Measurements from ENCODE around the gene RASAL1.
"Not testable (repeated sequence)": the region's sequence is repeated elsewhere in the genome, so short reads cannot be mapped to it uniquely, and the experiment has no call there.

Gene RASAL1

GRCh38 chr12:113120670-113121370, 14.7 kb downstream of the RASAL1 start:
- Histone ChIP-seq H3K4me2 (ENCODE audit: low read length) (no peak overlapping the region), H3K36me3 (ENCODE audit: insufficient read depth, low read length) (no peaks in the 10 kb centered on the region), H3K9ac (ENCODE audit: low read depth, low read length) (no peak overlapping the region), H3K4me1 (ENCODE audit: control insufficient read depth, insufficient read depth, low read length) (no peaks in the 10 kb centered on the region), H3K9me3 (replicated peaks; ENCODE audit: low read length) (no peaks in the 10 kb centered on the region), H3K27me3 (ENCODE audit: control insufficient read depth, insufficient read depth, low read length) (peaks cover 8% of the 10 kb centered on the region), H3K4me3 (ENCODE audit: low read length) (no peak overlapping the region)

- H3K4me3 ChIP-seq (ENCODE audit: low read length) = no peak overlapping the region
- no peaks in the 10 kb centered on the region for H3K9me3 ChIP-seq (replicated peaks; ENCODE audit: low read length)
- no peak overlapping the region for H3K4me2 ChIP-seq (ENCODE audit: low read length)
- H3K27me3 ChIP-seq (ENCODE audit: control insufficient read depth, insufficient read depth, low read length) = peaks cover 8% of the 10 kb centered on the region
- H3K36me3 ChIP-seq (ENCODE audit: insufficient read depth, low read length) = no peaks in the 10 kb centered on the region
- no peak overlapping the region for H3K9ac ChIP-seq (ENCODE audit: low read depth, low read length)
- no peaks in the 10 kb centered on the region for H3K4me1 ChIP-seq (ENCODE audit: control insufficient read depth, insufficient read depth, low read length)
These were observed 15.4 kb downstream of the RASAL1 start for GRCh38 chr12:113119980-113120669.

- H3K4me2 ChIP-seq (ENCODE audit: low read length) = no peak overlapping the region
- H3K9me3 ChIP-seq (replicated peaks; ENCODE audit: low read length) = no peaks in the 10 kb centered on the region
- H3K4me3 ChIP-seq (ENCODE audit: low read length) = no peak overlapping the region
- no peaks in the 10 kb centered on the region for H3K4me1 ChIP-seq (ENCODE audit: control insufficient read depth, insufficient read depth, low read length)
- H3K27me3 ChIP-seq (ENCODE audit: control insufficient read depth, insufficient read depth, low read length) = peaks cover 11% of the 10 kb centered on the region
- H3K36me3 ChIP-seq (ENCODE audit: insufficient read depth, low read length) = no peaks in the 10 kb centered on the region
- H3K9ac ChIP-seq (ENCODE audit: low read depth, low read length) = no peak overlapping the region
These were observed 17.4 kb downstream of the RASAL1 start for GRCh38 chr12:113118142-113118541.

DNA sequence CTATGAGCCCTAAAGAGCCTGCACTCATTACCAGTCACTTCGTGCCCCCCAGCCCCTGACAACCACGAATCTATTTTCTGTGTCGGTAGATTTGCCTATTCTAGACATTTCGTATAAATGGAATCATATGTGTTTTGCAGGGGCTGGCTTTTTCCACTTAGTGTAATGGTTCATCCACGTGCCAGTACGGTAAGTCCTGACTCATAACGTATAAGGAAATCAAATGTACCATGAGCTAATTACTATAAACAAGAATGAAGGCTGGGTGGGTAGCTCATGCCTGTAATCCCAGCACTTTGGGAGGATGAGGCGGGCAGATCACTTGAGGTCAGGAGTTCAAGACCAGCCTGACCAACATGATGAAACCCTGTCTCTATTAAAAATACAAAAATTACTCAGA, 17.9 kb downstream of the RASAL1 start:
- H3K9ac ChIP-seq (ENCODE audit: low read depth, low read length); H3K9me3 ChIP-seq (replicated peaks; ENCODE audit: low read length); H3K4me1 ChIP-seq (ENCODE audit: control insufficient read depth, insufficient read depth, low read length); H3K36me3 ChIP-seq (ENCODE audit: insufficient read depth, low read length); H3K4me2 ChIP-seq (ENCODE audit: low read length); H3K4me3 ChIP-seq (ENCODE audit: low read length): not testable (repeated sequence)
- H3K27me3 ChIP-seq (ENCODE audit: control insufficient read depth, insufficient read depth, low read length) = peaks cover 13% of the 10 kb centered on the region

DNA sequence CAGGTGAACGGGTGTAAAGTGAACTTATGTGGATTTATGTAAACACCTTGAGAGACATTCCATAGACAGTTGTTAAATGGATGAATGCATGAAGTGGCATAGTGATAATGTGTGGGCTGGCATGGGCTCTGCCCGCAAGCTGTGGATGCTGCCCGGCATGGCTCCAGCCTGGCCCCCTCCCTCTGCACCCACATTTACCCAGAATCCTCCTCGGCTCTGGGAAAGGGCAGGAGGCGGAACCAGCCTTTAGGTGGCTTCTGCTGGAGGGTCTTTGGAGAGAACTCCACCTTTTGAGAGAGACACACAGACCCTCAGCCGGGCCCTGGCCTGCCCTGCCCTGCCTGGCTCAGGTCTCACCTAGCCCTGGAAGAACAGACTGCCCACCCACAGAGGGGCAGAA, 18.7 kb downstream of the RASAL1 start:
- Histone ChIP-seq H3K4me3 (ENCODE audit: low read length) (no peak overlapping the region), H3K4me2 (ENCODE audit: low read length) (no peak overlapping the region), H3K36me3 (ENCODE audit: insufficient read depth, low read length) (no peaks in the 10 kb centered on the region), H3K4me1 (ENCODE audit: control insufficient read depth, insufficient read depth, low read length) (no peaks in the 10 kb centered on the region), H3K27me3 (ENCODE audit: control insufficient read depth, insufficient read depth, low read length) (peaks cover 18% of the 10 kb centered on the region), H3K9ac (ENCODE audit: low read depth, low read length) (no peak overlapping the region), H3K9me3 (replicated peaks; ENCODE audit: low read length) (no peaks in the 10 kb centered on the region)

DNA sequence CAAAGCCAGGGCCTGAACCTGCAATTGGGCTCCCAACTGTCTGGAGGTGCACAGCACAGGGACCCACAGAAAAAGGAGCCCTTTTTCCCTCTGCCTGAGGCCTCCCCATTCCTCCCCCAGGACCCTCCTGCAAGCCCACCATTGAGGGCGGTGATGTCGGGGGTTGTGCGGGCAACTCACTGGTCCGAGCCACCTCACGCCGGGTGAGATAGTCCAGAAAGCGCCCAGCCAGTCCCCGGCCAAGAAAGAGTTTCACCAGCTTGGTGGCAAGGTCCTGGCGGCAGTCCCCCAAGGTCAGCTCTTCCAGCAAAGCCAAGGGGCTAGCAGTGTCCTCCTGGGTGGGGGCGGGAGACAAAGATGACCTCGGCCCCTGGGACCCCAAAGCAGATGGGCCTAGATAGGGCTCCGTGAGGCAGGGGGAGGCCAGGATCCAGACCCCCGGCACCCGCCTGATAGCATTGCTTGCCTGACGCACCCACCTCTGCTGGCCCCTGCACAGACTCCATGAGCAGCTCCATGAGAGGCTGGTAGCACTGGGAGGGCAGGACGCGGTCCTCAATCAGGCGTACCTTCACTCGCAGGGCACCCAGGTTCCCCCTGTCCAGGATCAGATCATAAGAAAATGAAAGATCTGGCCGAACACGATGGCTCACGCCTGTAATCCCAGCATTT, 20.0 kb downstream of the RASAL1 start:
- H3K9me3 ChIP-seq (replicated peaks; ENCODE audit: low read length) = no peaks in the 10 kb centered on the region
- H3K27me3 ChIP-seq (ENCODE audit: control insufficient read depth, insufficient read depth, low read length) = peaks cover 25% of the 10 kb centered on the region
- H3K36me3 ChIP-seq (ENCODE audit: insufficient read depth, low read length) = no peaks in the 10 kb centered on the region
- H3K9ac ChIP-seq (ENCODE audit: low read depth, low read length) = no peak overlapping the region
- no peaks in the 10 kb centered on the region for H3K4me1 ChIP-seq (ENCODE audit: control insufficient read depth, insufficient read depth, low read length)
- no peak overlapping the region for H3K4me2 ChIP-seq (ENCODE audit: low read length)
- no peak overlapping the region for H3K4me3 ChIP-seq (ENCODE audit: low read length)

DNA sequence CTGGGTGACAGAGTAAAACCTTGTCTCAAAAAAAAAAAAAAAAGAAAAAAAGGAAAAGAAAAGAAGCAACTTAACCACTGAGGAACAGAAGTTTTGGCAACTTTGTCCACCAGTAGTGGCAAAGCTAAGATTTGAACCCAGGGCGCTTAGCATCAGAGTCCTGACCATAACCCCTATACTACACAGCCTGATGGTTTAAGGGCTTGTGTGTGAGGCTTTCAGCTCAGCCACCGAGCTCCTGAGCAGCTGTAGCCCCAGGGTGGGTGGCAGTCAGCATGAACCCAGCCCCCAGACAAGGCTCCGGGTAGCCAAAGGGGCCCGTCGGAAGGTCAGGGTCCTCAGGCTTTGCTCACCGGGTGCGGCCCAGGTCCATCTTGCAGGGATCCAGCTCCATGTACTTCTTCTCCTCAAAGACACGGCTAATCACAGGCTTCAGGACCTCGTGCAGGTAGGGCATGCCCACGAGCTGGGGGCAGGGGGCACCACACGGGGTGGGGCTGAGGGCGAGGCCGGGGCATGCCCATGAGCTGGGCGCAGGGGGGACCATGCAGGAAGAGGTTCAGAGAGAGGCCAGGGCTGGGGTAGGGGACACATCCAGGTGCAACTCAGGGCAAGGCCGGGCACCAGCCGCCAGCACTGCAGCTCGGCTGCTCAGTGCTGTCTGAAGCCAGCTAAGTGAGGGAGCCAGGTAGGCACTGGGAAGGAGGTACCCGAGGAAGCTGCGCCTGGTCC, 20.9 kb downstream of the RASAL1 start:
- no peak overlapping the region for H3K9ac ChIP-seq (ENCODE audit: low read depth, low read length)
- H3K4me3 ChIP-seq (ENCODE audit: low read length) = no peak overlapping the region
- H3K4me1 ChIP-seq (ENCODE audit: control insufficient read depth, insufficient read depth, low read length) = no peaks in the 10 kb centered on the region
- no peaks in the 10 kb centered on the region for H3K9me3 ChIP-seq (replicated peaks; ENCODE audit: low read length)
- no peak overlapping the region for H3K4me2 ChIP-seq (ENCODE audit: low read length)
- H3K27me3 ChIP-seq (ENCODE audit: control insufficient read depth, insufficient read depth, low read length) = peaks cover 22% of the 10 kb centered on the region
- H3K36me3 ChIP-seq (ENCODE audit: insufficient read depth, low read length) = no peaks in the 10 kb centered on the region

DNA sequence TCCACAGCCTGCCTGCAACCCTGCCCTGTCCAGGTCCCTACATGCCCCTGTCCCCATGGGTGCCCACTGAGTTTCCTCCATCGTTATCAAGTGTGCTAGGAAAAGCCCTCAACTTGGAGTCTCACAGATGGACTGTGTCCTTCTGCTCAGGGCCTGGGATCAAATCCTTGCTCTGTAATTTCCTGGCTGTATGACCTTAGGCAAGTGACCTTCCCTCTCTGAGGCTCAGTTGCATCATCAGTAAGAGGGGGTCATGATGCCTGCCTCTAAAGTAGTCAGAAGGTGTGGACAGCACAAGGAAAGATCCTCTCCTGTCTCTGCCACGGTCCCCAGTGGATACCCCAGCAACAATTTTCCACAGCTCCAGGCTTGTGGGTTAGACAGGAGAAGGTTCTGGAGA, 22.2 kb downstream of the RASAL1 start:
- Histone ChIP-seq H3K4me3 (ENCODE audit: low read length) (no peak overlapping the region), H3K4me2 (ENCODE audit: low read length) (no peak overlapping the region), H3K9me3 (replicated peaks; ENCODE audit: low read length) (no peaks in the 10 kb centered on the region), H3K36me3 (ENCODE audit: insufficient read depth, low read length) (no peaks in the 10 kb centered on the region), H3K4me1 (ENCODE audit: control insufficient read depth, insufficient read depth, low read length) (no peaks in the 10 kb centered on the region), H3K9ac (ENCODE audit: low read depth, low read length) (no peak overlapping the region), H3K27me3 (ENCODE audit: control insufficient read depth, insufficient read depth, low read length) (peaks cover 28% of the 10 kb centered on the region)

GRCh38 chr12:113112043-113112899, 23.3 kb downstream of the RASAL1 start:
- Histone ChIP-seq H3K9me3 (replicated peaks; ENCODE audit: low read length) (no peaks in the 10 kb centered on the region), H3K4me2 (ENCODE audit: low read length) (no peak overlapping the region), H3K36me3 (ENCODE audit: insufficient read depth, low read length) (no peaks in the 10 kb centered on the region), H3K27me3 (ENCODE audit: control insufficient read depth, insufficient read depth, low read length) (peaks cover 32% of the 10 kb centered on the region), H3K4me1 (ENCODE audit: control insufficient read depth, insufficient read depth, low read length) (no peaks in the 10 kb centered on the region), H3K4me3 (ENCODE audit: low read length) (no peak overlapping the region), H3K9ac (ENCODE audit: low read depth, low read length) (no peak overlapping the region)

DNA sequence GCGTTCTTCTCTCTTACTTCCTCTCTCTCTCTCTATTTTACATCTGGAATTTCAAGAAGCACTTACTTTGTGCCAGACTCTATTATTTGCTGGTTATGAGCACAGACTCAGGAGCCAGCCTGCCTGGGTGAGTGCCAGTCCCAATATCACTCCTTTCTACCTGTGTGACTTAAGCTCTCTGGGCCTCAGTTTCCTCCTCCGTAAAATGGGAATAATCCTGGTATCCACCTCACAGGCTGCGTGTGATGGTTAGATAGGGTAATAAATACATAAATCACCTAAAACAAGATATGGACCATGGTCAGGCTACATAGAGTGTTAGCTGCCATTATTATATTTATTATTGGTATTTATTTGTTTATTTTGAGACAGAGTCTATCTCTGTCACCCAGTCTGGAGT, 24.3 kb downstream of the RASAL1 start:
- peaks cover 38% of the 10 kb centered on the region for H3K27me3 ChIP-seq (ENCODE audit: control insufficient read depth, insufficient read depth, low read length)
- no peaks in the 10 kb centered on the region for H3K9me3 ChIP-seq (replicated peaks; ENCODE audit: low read length)
- H3K9ac ChIP-seq (ENCODE audit: low read depth, low read length) = no peak overlapping the region
- H3K4me2 ChIP-seq (ENCODE audit: low read length) = no peak overlapping the region
- H3K4me3 ChIP-seq (ENCODE audit: low read length) = no peak overlapping the region
- H3K36me3 ChIP-seq (ENCODE audit: insufficient read depth, low read length) = no peaks in the 10 kb centered on the region
- H3K4me1 ChIP-seq (ENCODE audit: control insufficient read depth, insufficient read depth, low read length) = no peaks in the 10 kb centered on the region
